Endothelial cell of umbilical vein (primary cell): ENCODE results near the gene CIDEC. TPM values are rescaled to one million over a fixed set of nuclear protein-coding genes. Genes with fewer than 3 reads are reported as not detected.

ENCODE experiments used
- BruUV-seq: library from RNA; stranded (reverse); fragments of 400-500 nt; replicated peaks from 2 replicates; lab custom pipeline; 2021; lab: Mats Ljungman, UMichigan
- CTCF ChIA-PET: fragments of 300-600, 350-600 bp; sonication (Branson Sonifier 250); formaldehyde crosslinking; loops from one replicate; lab custom pipeline; 2021; ENCODE audit warnings: antibody characterized with exemption, inconsistent platforms; lab: Charles Lee
- POLR2A ChIA-PET: fragments of 300-600, 350-600 bp; sonication (Branson Sonifier 250); formaldehyde crosslinking; loops from one replicate; lab custom pipeline; 2021; ENCODE audit warnings: antibody characterized with exemption, inconsistent platforms; lab: Charles Lee
- DNase-seq: peaks from one replicate; pipeline ENCODE4 v3.0.0-alpha.2; 2011; ENCODE audit warnings: low read depth, low spot score
- FAIRE-seq: peaks from 2 replicates; lab custom pipeline; 2011; peaks lifted over from hg19 to GRCh38; lab: Jason Lieb, UNC
- H2AFZ ChIP-seq: 2 replicates; pipeline ENCODE4 v1.6.0; 2012; ENCODE audit warnings: low read depth, low read length, control low read depth, inconsistent platforms
- H3K27ac ChIP-seq: 2 replicates; pipeline ENCODE4 v1.5.1; 2011; ENCODE audit warnings: low read depth, mild to moderate bottlenecking, control low read depth, low read length, moderate library complexity; ENCODE audit not compliant: insufficient read depth
- H3K27me3 ChIP-seq, 2 experiments: 2 replicates each; pipeline versions ENCODE4 v1.6.0 to v1.6.1; 2011; ENCODE audit warnings: low read length in 2 of 2, mixed read lengths in 1 of 2; ENCODE audit not compliant: control insufficient read depth in 2 of 2, insufficient read depth in 2 of 2
- H3K36me3 ChIP-seq, 2 experiments: 2 replicates in 1 of 2; 3 replicates in 1 of 2; pipeline ENCODE4 v1.5.1; 2011; ENCODE audit warnings: low read length in 2 of 2, mild to moderate bottlenecking in 1 of 2, moderate library complexity in 1 of 2; ENCODE audit not compliant: control insufficient read depth in 2 of 2, insufficient read depth in 2 of 2; ENCODE audit errors: extremely low read depth in 1 of 2
- H3K4me1 ChIP-seq: 3 replicates; pipeline ENCODE4 v1.5.1; 2011; ENCODE audit warnings: mild to moderate bottlenecking, low read length; ENCODE audit not compliant: control insufficient read depth, insufficient read depth; ENCODE audit errors: extremely low read depth
- H3K4me2 ChIP-seq: 2 replicates; pipeline ENCODE4 v1.6.1; 2011; ENCODE audit warnings: low read length, control low read depth, mixed read lengths; ENCODE audit not compliant: insufficient read depth
- H3K4me3 ChIP-seq, 3 experiments: fragments of 200-600 bp in 1 of 3; sonication (generic), shearing (Covaris generic) in 1 of 3; replicated peaks in 1 of 3; 2 replicates each; pipeline ENCODE4 v1.5.1; 2011 to 2016; ENCODE audit warnings: control low read depth in 3 of 3, low read length in 3 of 3, mild to moderate bottlenecking in 2 of 3, inconsistent platforms in 1 of 3, low read depth in 1 of 3, moderate library complexity in 1 of 3; ENCODE audit not compliant: insufficient read depth in 1 of 3
- H3K79me2 ChIP-seq: 2 replicates; pipeline ENCODE4 v1.6.0; 2012; ENCODE audit warnings: low read length, inconsistent platforms; ENCODE audit not compliant: control insufficient read depth, insufficient read depth
- H3K9ac ChIP-seq: replicated peaks from 2 replicates; pipeline ENCODE3; 2011; ENCODE audit warnings: low read length, control low read depth; ENCODE audit not compliant: insufficient read depth; ENCODE audit errors: extremely low read depth
- H3K9me1 ChIP-seq: replicated peaks from 3 replicates; pipeline ENCODE4 v1.6.0; 2011; ENCODE audit warnings: mild to moderate bottlenecking, low read length; ENCODE audit not compliant: control insufficient read depth, insufficient read depth; ENCODE audit errors: extremely low read depth
- H3K9me3 ChIP-seq: replicated peaks from 2 replicates; pipeline ENCODE4 v1.5.1; 2012; ENCODE audit warnings: low read length, inconsistent platforms; ENCODE audit not compliant: control insufficient read depth, insufficient read depth
- H4K20me1 ChIP-seq: replicated peaks from 2 replicates; pipeline ENCODE3; 2011; ENCODE audit warnings: mild to moderate bottlenecking, low read length; ENCODE audit not compliant: control insufficient read depth, insufficient read depth; ENCODE audit errors: extremely low read depth
- CTCF ChIP-seq, 2 donors: IDR thresholded peaks; 1 replicate in 1 of 2; 2 replicates in 1 of 2; pipeline ENCODE4 v1.5.1; 2011; ENCODE audit warnings: low read length in 2 of 2, mild to moderate bottlenecking in 2 of 2, moderate library complexity in 2 of 2, control low read depth in 1 of 2, inconsistent platforms in 1 of 2, low read depth in 1 of 2; ENCODE audit not compliant: insufficient read depth in 1 of 2; ENCODE audit errors: extremely low read depth in 1 of 2
- EZH2 ChIP-seq: IDR thresholded peaks from 2 replicates; pipeline ENCODE4 v1.6.1; 2012; ENCODE audit warnings: borderline replicate concordance, low read depth, mild to moderate bottlenecking, moderate library complexity, low read length, inconsistent platforms; ENCODE audit not compliant: severe bottlenecking
- FOS ChIP-seq: IDR thresholded peaks from 2 replicates; pipeline ENCODE4 v1.6.1; 2011; ENCODE audit warnings: mild to moderate bottlenecking, low read length, moderate library complexity, borderline replicate concordance; ENCODE audit not compliant: insufficient read depth
- GATA2 ChIP-seq: IDR thresholded peaks from 2 replicates; pipeline ENCODE4 v1.7.0; 2011; ENCODE audit warnings: low read depth, mild to moderate bottlenecking, moderate library complexity, mixed read lengths, low read length; ENCODE audit not compliant: insufficient read length, insufficient read depth
- JUN ChIP-seq: IDR thresholded peaks from 2 replicates; pipeline ENCODE4 v1.6.1; 2011; ENCODE audit warnings: borderline replicate concordance, low read depth; ENCODE audit not compliant: insufficient read length, insufficient read depth
- MAX ChIP-seq: IDR thresholded peaks from 2 replicates; pipeline ENCODE4 v1.6.1; 2011; ENCODE audit not compliant: insufficient read depth, insufficient read length
- MYC ChIP-seq: IDR thresholded peaks from one replicate; pipeline ENCODE4 v1.6.1; 2011; ENCODE audit warnings: mild to moderate bottlenecking, low read depth, low read length
- POLR2A ChIP-seq: IDR thresholded peaks from 2 replicates; pipeline ENCODE4 v1.6.1; 2012; ENCODE audit warnings: low read depth, mild to moderate bottlenecking, control low read depth, low read length
- POLR2AphosphoS5 ChIP-seq: IDR thresholded peaks from 2 replicates; pipeline ENCODE4 v1.6.1; 2012; ENCODE audit warnings: low read depth, mild to moderate bottlenecking, control low read depth, low read length, moderate library complexity; ENCODE audit not compliant: insufficient read depth
- dilution Hi-C: fragments of 300-500 bp; cut with MboI; formaldehyde crosslinking; loops from one replicate; pipeline ENCODE4 v1.15.0; 2019; ENCODE audit warnings: low sequenced_read_pairs; ENCODE audit not compliant: extremely low pct_ligation_motif_present
- intact Hi-C: fragments of 100-400 bp; cut with micrococcal nuclease; formaldehyde crosslinking; loops from one replicate; pipeline ENCODE4 v1.10.0; 2022
- polyA plus RNA-seq, 4 experiments: library from polyadenylated mRNA; depleted of rRNA in 3 of 4; stranded (reverse) in 3 of 4; unstranded in 1 of 4; fragments of >200 nt; gene quantifications; 2 replicates each; pipeline versions ENCODE4 v1.2.1 to v1.2.3, GENCODE V29; 2011 to 2012; ENCODE audit warnings: missing spikeins in 1 of 4
- total RNA-seq: library from RNA; stranded (reverse); gene quantifications from 2 replicates; pipeline ENCODE4 v1.2.3, GENCODE V29; 2021

Gene CIDEC
- total and polyA plus RNA-seq, 2 donors (not counting 3 experiments of a cell fraction or from before 2014, with no cell fraction given): 0.14 TPM; not detected in 1

GRCh38 chr3:9862391-9863057 lies 17.5 kb downstream of the CIDEC start:
- dilution Hi-C loops (no loop called here), intact Hi-C loops (loop anchor here (1.0 kb wide), 2 partner anchors 53 to 70 kb away; no protein-coding TSS in a partner anchor)
- ChIA-PET CTCF (interaction anchor here (1.7 kb wide), 1 partner anchor 52 kb away, joined by 4 read pairs; no protein-coding TSS in a partner anchor), POLR2A (no interaction called here)
- H3K9me1 ChIP-seq: no peaks in the 10 kb centered on the region
- TF ChIP-seq CTCF (IDR thresholded peaks at IDR 0.05; ENCODE audit: extremely low read depth in 1 of 2, insufficient read depth in 1 of 2, low read depth in 1 of 2, low read length in 2 of 2) (peak; percentile 30 to 62), MYC (no peak)
- H3K4me3 ChIP-seq: peak overlapping the region in 1 of 3 experiments; percentile 27
- no peak overlapping the region for H3K9ac ChIP-seq
- no peaks in the 10 kb centered on the region for H3K9me3 ChIP-seq
- no TSS peak for BruUV-seq
- H3K27ac ChIP-seq: no peak overlapping the region
- no peaks in the 10 kb centered on the region for H3K36me3 ChIP-seq
- no peaks in the 10 kb centered on the region for H4K20me1 ChIP-seq
- H3K79me2 ChIP-seq: no peaks in the 10 kb centered on the region
- DNase-seq (peak; percentile 29), FAIRE-seq (peak; percentile 64)
- H3K4me2 ChIP-seq: peak overlapping the region; percentile 61
- H2AFZ ChIP-seq: peak overlapping the region; percentile 97
- no peaks in the 10 kb centered on the region for H3K4me1 ChIP-seq
- H3K27me3 ChIP-seq: no peaks in the 10 kb centered on the region

- H3K79me2 ChIP-seq: no peaks in the 10 kb centered on the region
- no peaks in the 10 kb centered on the region for H4K20me1 ChIP-seq
- no peaks in the 10 kb centered on the region for H3K4me1 ChIP-seq
- dilution Hi-C loops: no loop called here
- H2AFZ ChIP-seq: no peak overlapping the region
- H3K9me1 ChIP-seq: no peaks in the 10 kb centered on the region
- H3K27me3 ChIP-seq: no peaks in the 10 kb centered on the region
- intact Hi-C loops: loop anchor here (1.0 kb wide), 2 partner anchors 54 to 71 kb away; no protein-coding TSS in a partner anchor
- TF ChIP-seq MAX: no peak
- TF ChIP-seq POLR2AphosphoS5: no peak
- no peak for TF ChIP-seq MYC
- no peak for TF ChIP-seq JUN
- no peak for TF ChIP-seq GATA2
- no peak for TF ChIP-seq CTCF (IDR thresholded peaks at IDR 0.05; ENCODE audit: extremely low read depth in 1 of 2, insufficient read depth in 1 of 2, low read depth in 1 of 2, low read length in 2 of 2)
- no peak for TF ChIP-seq POLR2A
- no peak for TF ChIP-seq EZH2
- no peak for TF ChIP-seq FOS
- H3K9ac ChIP-seq: no peak overlapping the region
- no peaks in the 10 kb centered on the region for H3K9me3 ChIP-seq
- ChIA-PET CTCF (interaction anchor here (0.6 to 1.7 kb wide), 2 partner anchors 53 to 139 kb away, joined by 3 to 4 read pairs; no protein-coding TSS in a partner anchor), POLR2A (no interaction called here)
- no peaks in the 10 kb centered on the region for H3K36me3 ChIP-seq
- H3K4me3 ChIP-seq: no peak overlapping the region
- no peak overlapping the region for H3K27ac ChIP-seq
- no TSS peak for BruUV-seq
- DNase-seq (no peak), FAIRE-seq (no peak)
- no peak overlapping the region for H3K4me2 ChIP-seq
Observed at GRCh38 chr3:9861626-9862130, 18.4 kb downstream of the CIDEC start.
